ENCODE results near the gene PTK7.
"Not testable (repeated sequence)": the region's sequence is repeated elsewhere in the genome, so short reads cannot be mapped to it uniquely, and the experiment has no call there.

PTK7 gene

DNA sequence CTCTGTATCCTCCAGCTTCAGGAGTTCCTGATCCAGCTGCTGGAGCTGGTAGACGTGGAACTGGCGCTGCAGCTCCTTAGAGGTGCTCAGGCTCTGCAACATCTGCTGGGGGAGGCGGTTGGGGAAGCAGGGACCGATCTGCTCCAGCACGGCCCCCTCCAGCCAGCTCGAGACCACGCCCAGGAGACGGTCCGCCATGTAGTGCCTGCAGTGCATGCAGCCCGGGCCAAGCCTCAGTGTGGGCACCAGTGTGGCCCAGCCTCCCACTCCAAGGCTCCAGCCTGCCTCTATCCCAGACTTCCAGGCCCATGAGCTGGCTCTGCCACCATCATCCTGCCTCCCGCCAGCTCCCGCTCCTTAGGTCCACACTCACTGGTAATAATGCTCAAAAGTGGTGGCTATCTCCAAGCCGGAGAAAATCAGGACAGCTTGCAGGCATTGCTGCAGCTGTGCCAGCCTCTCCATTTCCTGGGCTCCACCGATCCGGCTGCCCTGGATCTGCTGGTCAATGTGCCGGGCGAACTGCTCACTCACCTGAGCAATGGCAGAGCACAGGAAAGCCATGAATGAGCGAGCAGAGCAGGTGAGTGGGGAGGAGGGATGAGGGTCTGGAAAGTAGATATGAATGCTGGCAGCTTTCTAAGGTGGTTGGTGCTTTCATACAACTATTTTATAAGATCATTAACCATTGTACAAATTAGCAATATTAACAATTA lies 35.4 kb upstream of the PTK7 start:
- no peaks in the 10 kb centered on the region for H3K9me3 ChIP-seq (ENCODE audit: insufficient read depth, low read depth, low read length)
- peaks cover 63% of the 10 kb centered on the region for H3K36me3 ChIP-seq (ENCODE audit: insufficient read depth, low read depth, low read length)
- no peaks in the 10 kb centered on the region for H3K27me3 ChIP-seq (ENCODE audit: insufficient read depth, low read length)
- H3K4me1 ChIP-seq (ENCODE audit: insufficient read depth, low read length), result no peaks in the 10 kb centered on the region
- H3K27ac ChIP-seq (ENCODE audit: low read length), result no peak overlapping the region
- H3K9ac ChIP-seq (ENCODE audit: low read depth, low read length), result no peak overlapping the region
- H3K4me3 ChIP-seq (ENCODE audit: low read length), result no peak overlapping the region

GRCh38 chr6:43041475-43041874 lies 34.6 kb upstream of the PTK7 start:
- H3K27ac ChIP-seq (ENCODE audit: low read length); H3K4me3 ChIP-seq (ENCODE audit: low read length); H3K9me3 ChIP-seq (ENCODE audit: insufficient read depth, low read depth, low read length); H3K27me3 ChIP-seq (ENCODE audit: insufficient read depth, low read length); H3K9ac ChIP-seq (ENCODE audit: low read depth, low read length); H3K4me1 ChIP-seq (ENCODE audit: insufficient read depth, low read length): not testable (repeated sequence)
- peaks cover 66% of the 10 kb centered on the region for H3K36me3 ChIP-seq (ENCODE audit: insufficient read depth, low read depth, low read length)

- H3K36me3 ChIP-seq (ENCODE audit: insufficient read depth, low read depth, low read length), result peaks cover 63% of the 10 kb centered on the region
Measured at GRCh38 chr6:43043310-43043709, 32.8 kb upstream of the PTK7 start.

DNA sequence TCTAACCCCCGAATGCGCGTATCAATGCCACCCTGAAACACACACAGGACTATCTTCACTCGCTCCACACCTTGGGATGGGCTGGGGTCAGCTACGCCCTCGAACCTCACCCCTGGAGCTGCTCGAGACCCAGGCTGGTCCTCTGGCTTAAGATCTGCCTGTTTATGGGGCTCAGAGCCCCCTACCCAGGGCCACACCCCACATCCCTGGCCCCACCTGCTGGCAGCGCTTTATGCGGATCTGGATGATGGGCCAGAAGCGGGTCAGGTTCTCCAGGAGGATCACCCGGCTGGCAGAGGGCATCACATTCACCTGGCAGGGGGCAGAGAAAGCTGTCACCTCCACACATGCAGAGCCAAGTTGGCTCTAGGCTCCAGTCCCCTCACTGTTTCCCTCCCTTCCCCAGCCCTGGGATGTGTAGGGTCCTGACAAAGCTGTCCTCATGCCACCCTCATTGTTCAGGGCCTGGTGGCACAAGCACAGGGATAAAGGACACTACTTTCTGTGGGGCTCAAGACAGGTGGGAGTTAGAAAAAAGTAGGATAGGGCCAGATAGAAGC lies 30.7 kb upstream of the PTK7 start:
- no peaks in the 10 kb centered on the region for H3K4me1 ChIP-seq (ENCODE audit: insufficient read depth, low read length)
- no peak overlapping the region for H3K27ac ChIP-seq (ENCODE audit: low read length)
- no peak overlapping the region for H3K9ac ChIP-seq (ENCODE audit: low read depth, low read length)
- no peaks in the 10 kb centered on the region for H3K27me3 ChIP-seq (ENCODE audit: insufficient read depth, low read length)
- no peaks in the 10 kb centered on the region for H3K9me3 ChIP-seq (ENCODE audit: insufficient read depth, low read depth, low read length)
- no peak overlapping the region for H3K4me3 ChIP-seq (ENCODE audit: low read length)
- peaks cover 67% of the 10 kb centered on the region for H3K36me3 ChIP-seq (ENCODE audit: insufficient read depth, low read depth, low read length)

More at GRCh38 chr6:43043310-43043709, 32.8 kb upstream of the PTK7 start:
- no peak overlapping the region for H3K27ac ChIP-seq (ENCODE audit: low read length)
- no peaks in the 10 kb centered on the region for H3K4me1 ChIP-seq (ENCODE audit: insufficient read depth, low read length)
- no peak overlapping the region for H3K9ac ChIP-seq (ENCODE audit: low read depth, low read length)
- no peaks in the 10 kb centered on the region for H3K9me3 ChIP-seq (ENCODE audit: insufficient read depth, low read depth, low read length)
- no peaks in the 10 kb centered on the region for H3K27me3 ChIP-seq (ENCODE audit: insufficient read depth, low read length)
- H3K4me3 ChIP-seq (ENCODE audit: low read length), result no peak overlapping the region

DNA sequence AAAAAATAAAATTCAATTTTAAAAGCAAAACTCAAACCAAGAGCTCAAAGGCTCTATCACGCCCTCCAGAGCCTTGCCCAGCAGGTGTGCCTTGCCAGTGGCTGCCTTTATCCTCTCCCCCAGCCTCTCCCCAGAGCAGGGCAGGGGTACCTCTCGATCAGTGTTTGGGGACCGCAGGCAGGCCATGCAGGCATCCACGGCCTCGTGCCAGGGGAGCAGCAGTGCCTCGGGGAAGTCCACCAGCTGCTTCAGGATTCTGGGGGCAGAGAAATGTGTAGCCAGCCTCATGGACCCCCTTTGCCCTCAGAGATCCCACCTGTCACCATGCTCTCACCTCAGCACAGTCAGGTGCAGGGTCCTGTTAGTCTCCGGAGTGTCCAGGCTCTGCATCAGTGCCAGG lies 28.1 kb upstream of the PTK7 start:
- Histone ChIP-seq H3K4me1 (ENCODE audit: insufficient read depth, low read length) (peaks cover 5% of the 10 kb centered on the region), H3K9me3 (ENCODE audit: insufficient read depth, low read depth, low read length) (no peaks in the 10 kb centered on the region), H3K27me3 (ENCODE audit: insufficient read depth, low read length) (no peaks in the 10 kb centered on the region), H3K36me3 (ENCODE audit: insufficient read depth, low read depth, low read length) (peaks cover 60% of the 10 kb centered on the region), H3K27ac (ENCODE audit: low read length) (no peak overlapping the region), H3K9ac (ENCODE audit: low read depth, low read length) (no peak overlapping the region), H3K4me3 (ENCODE audit: low read length) (no peak overlapping the region)

DNA sequence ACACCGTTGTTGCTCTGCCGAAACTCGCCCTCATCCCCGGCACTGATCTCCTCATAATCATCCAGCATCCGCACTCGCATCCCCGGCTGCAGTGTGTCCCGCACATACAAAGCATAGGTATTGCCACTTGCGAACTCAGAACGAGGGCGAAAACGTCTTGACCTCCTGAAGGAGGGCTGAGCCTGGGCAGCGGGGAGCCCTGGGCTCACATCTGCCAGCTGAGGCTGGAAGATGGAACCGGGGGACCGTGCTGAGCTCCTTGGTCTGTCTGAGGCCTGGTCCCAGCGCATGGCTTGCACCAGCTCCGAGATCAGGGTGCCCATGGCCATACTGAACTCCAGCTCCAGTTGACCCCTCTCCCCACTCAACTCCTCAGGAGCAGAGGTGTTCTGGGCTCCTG lies 25.1 kb upstream of the PTK7 start:
- Histone ChIP-seq H3K4me1 (ENCODE audit: insufficient read depth, low read length) (peaks cover 9% of the 10 kb centered on the region), H3K9ac (ENCODE audit: low read depth, low read length) (no peak overlapping the region), H3K4me3 (ENCODE audit: low read length) (no peak overlapping the region), H3K36me3 (ENCODE audit: insufficient read depth, low read depth, low read length) (peaks cover 51% of the 10 kb centered on the region), H3K27me3 (ENCODE audit: insufficient read depth, low read length) (no peaks in the 10 kb centered on the region), H3K9me3 (ENCODE audit: insufficient read depth, low read depth, low read length) (no peaks in the 10 kb centered on the region), H3K27ac (ENCODE audit: low read length) (no peak overlapping the region)

- Histone ChIP-seq H3K27ac (ENCODE audit: low read length) (no peak overlapping the region), H3K4me1 (ENCODE audit: insufficient read depth, low read length) (peaks cover 9% of the 10 kb centered on the region), H3K36me3 (ENCODE audit: insufficient read depth, low read depth, low read length) (peaks cover 44% of the 10 kb centered on the region), H3K27me3 (ENCODE audit: insufficient read depth, low read length) (no peaks in the 10 kb centered on the region), H3K4me3 (ENCODE audit: low read length) (peak overlapping the region; percentile 79), H3K9me3 (ENCODE audit: insufficient read depth, low read depth, low read length) (no peaks in the 10 kb centered on the region), H3K9ac (ENCODE audit: low read depth, low read length) (peak overlapping the region; percentile 89; the same call in 1 of the 2 replicates)
Measured at GRCh38 chr6:43052225-43052841, 23.8 kb upstream of the PTK7 start.

DNA sequence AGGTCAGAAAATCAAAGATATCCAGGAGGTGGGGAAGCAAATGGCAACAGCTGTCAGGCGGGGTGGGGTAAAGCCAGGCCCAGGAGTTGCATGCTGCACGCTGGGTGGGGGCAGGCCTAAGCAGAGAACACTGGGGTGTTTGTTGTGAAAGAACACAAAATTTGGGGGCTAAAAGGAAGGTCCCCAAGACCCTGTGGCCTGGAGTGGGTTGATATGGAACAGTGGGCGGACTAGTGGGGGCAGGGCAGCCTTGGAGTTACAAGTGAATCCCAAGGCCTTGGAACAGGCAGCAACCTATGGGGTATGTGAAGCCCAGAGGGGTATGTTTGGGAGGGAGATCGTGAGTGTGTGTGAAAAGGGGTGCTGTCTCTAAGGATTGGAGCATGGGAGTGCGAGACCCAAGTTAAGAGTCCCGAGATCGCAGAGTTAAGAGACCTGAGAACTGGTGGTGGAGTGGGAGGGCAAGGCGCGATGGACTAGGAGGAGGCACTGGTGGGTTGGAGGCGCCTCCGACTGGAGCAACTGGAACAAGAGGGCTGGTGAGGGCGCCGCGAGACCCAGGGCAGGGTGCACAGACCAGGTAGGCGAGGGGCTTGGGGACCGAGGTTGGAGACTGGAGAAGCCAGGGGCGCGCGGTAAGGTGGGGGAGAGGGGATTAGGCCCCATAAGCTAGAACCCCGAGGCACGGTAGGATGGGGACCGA lies 23.1 kb upstream of the PTK7 start:
- Histone ChIP-seq H3K27me3 (ENCODE audit: insufficient read depth, low read length) (no peaks in the 10 kb centered on the region), H3K4me1 (ENCODE audit: insufficient read depth, low read length) (peaks cover 9% of the 10 kb centered on the region), H3K4me3 (ENCODE audit: low read length) (peak overlapping the region; percentile 79), H3K36me3 (ENCODE audit: insufficient read depth, low read depth, low read length) (peaks cover 45% of the 10 kb centered on the region), H3K9me3 (ENCODE audit: insufficient read depth, low read depth, low read length) (no peaks in the 10 kb centered on the region), H3K27ac (ENCODE audit: low read length) (peak overlapping the region; percentile 93), H3K9ac (ENCODE audit: low read depth, low read length) (peak overlapping the region; percentile 89)

DNA sequence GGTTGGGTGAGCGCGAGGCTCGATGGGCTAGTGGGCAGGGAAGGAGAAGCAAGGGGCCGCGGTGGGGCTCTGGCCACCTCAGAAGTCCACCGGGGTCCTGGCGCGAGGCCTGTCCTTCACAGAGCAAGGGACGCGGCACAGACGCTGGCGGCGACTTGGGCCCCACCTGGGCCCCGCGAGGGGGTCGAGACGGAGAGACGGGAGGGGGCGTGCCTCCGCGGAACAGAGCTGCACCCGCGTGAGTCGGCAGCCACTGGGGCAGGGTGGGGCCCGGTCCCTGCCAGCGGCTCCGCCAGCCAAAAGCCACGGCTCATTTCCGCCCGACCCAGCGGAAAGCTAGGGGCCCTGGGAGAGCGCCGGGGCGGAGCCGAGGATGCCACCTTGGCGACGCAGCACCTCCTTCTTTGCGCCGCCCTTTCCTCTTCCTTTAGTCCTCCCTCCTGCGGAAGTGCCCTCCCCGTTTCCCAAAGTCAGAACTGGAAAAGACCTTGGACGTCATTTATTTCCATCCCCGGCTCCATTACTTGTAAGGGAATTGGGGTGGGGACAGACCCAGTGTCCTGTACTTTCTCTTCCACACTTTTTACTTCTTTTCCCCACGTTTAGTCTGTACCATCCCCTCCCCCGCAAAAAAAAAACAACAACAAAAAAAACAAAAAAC lies 22.4 kb upstream of the PTK7 start, which contains the start of gene CUL7:
TSS of gene CUL7 (minus strand) at position 307 of the 661 bp plus-strand sequence. CDS start 1,063 bp downstream, outside the sequence.
- H3K36me3 ChIP-seq (ENCODE audit: insufficient read depth, low read depth, low read length), result peaks cover 41% of the 10 kb centered on the region
- H3K9ac ChIP-seq (ENCODE audit: low read depth, low read length), result peak within 1 kb of the TSS; percentile 89
- peak within 1 kb of the TSS; percentile 93 for H3K27ac ChIP-seq (ENCODE audit: low read length)
- H3K4me3 ChIP-seq (ENCODE audit: low read length), result peak within 1 kb of the TSS; percentile 79
- no peaks in the 10 kb centered on the region for H3K27me3 ChIP-seq (ENCODE audit: insufficient read depth, low read length)
- no peaks in the 10 kb centered on the region for H3K9me3 ChIP-seq (ENCODE audit: insufficient read depth, low read depth, low read length)
- H3K4me1 ChIP-seq (ENCODE audit: insufficient read depth, low read length), result peaks cover 14% of the 10 kb centered on the region

DNA sequence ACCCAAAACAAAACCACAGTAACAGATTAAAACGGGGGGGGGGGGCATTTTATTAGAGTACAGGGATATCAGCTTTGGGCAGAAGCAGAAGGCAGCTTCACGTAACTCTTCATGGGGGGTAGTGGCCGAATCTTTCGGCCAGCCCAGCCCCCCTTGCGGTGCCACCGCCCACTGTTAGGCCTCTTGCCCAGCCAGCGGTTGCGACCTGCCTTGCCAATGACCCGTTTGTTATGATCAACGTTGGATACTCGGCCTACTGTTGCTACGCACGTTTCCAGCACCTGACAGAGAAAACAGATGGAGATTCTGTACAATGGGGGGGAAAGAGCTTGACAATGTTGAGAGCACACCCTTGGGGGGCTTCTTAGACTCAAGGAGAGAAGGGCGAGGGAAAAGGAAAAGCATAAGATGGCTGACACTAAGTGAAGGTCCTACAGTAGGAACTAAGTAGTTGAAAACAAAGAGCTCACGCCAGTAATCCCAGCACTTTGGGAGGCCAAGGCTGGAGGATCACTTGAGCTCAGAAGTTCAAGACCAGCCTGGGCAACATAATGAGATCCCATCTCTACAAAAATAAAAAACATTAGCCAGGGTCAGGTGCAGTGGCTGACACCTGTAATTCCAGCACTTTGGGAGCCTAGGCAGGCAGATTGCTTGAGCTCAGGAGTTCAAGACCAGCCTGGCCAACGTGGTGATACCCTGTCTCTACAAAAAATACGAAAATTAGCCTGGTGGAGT lies 21.7 kb upstream of the PTK7 start:
- Histone ChIP-seq H3K27me3 (ENCODE audit: insufficient read depth, low read length) (no peaks in the 10 kb centered on the region), H3K9me3 (ENCODE audit: insufficient read depth, low read depth, low read length) (no peaks in the 10 kb centered on the region), H3K27ac (ENCODE audit: low read length) (no peak overlapping the region), H3K9ac (ENCODE audit: low read depth, low read length) (peak overlapping the region; percentile 89; the same call in 1 of the 2 replicates), H3K4me1 (ENCODE audit: insufficient read depth, low read length) (peaks cover 14% of the 10 kb centered on the region), H3K36me3 (ENCODE audit: insufficient read depth, low read depth, low read length) (peaks cover 36% of the 10 kb centered on the region), H3K4me3 (ENCODE audit: low read length) (peak overlapping the region; percentile 79; the same call in 1 of the 2 replicates)

GRCh38 chr6:43055966-43056365 lies 20.1 kb upstream of the PTK7 start:
- Histone ChIP-seq H3K4me1 (ENCODE audit: insufficient read depth, low read length) (peaks cover 14% of the 10 kb centered on the region), H3K27ac (ENCODE audit: low read length) (no peak overlapping the region), H3K4me3 (ENCODE audit: low read length) (no peak overlapping the region), H3K36me3 (ENCODE audit: insufficient read depth, low read depth, low read length) (peaks cover 27% of the 10 kb centered on the region), H3K27me3 (ENCODE audit: insufficient read depth, low read length) (no peaks in the 10 kb centered on the region), H3K9me3 (ENCODE audit: insufficient read depth, low read depth, low read length) (no peaks in the 10 kb centered on the region), H3K9ac (ENCODE audit: low read depth, low read length) (no peak overlapping the region)

All from iPS-20b (cell line).